Esophagus squamous epithelium (tissue), 4 donors: Measurements from ENCODE around the gene LSM11.

Experiments
- CTCF ChIP-seq, 6 experiments: fragments of 450-650 bp in 4 of 6; fragments of 200-600 bp in 2 of 6; sonication (generic) in 2 of 6; IDR thresholded peaks; one replicate each; pipeline ENCODE4 v1.5.1; 2016 to 2019; ENCODE audit warnings: antibody characterized with exemption in 6 of 6, mild to moderate bottlenecking in 4 of 6, moderate library complexity in 4 of 6
- POLR2A ChIP-seq, 4 donors: fragments of 450-650 bp; IDR thresholded peaks; one replicate each; pipeline ENCODE4 v1.6.1; 2017; ENCODE audit warnings: antibody characterized with exemption in 4 of 4, mild to moderate bottlenecking in 4 of 4, moderate library complexity in 3 of 4

DNA sequence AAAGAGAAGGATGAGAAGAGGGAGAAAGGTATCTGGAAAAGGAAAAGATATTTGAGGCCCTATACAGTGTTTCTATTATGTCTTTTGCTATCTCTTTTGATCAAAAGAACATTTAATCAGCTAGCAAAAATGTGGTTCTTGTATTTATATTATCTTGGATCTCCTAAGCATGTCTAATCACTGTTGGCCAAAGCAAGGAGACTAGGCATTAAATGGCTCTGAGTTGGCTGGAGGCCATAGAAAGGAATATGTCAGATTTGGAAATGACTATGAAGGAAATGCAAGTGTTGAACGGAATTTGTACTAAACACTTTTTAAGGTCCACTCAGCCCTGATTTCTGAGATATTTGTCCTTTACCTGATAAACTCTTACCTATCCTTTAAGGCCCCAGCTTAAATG, 34.6 kb upstream of the LSM11 start:
- TF ChIP-seq CTCF (IDR thresholded peaks at IDR 0.05) (no peak), POLR2A (IDR thresholded peaks at IDR 0.05) (no peak)
